ENCODE measurements around the gene ZC3H7A.

ZC3H7A gene

DNA sequence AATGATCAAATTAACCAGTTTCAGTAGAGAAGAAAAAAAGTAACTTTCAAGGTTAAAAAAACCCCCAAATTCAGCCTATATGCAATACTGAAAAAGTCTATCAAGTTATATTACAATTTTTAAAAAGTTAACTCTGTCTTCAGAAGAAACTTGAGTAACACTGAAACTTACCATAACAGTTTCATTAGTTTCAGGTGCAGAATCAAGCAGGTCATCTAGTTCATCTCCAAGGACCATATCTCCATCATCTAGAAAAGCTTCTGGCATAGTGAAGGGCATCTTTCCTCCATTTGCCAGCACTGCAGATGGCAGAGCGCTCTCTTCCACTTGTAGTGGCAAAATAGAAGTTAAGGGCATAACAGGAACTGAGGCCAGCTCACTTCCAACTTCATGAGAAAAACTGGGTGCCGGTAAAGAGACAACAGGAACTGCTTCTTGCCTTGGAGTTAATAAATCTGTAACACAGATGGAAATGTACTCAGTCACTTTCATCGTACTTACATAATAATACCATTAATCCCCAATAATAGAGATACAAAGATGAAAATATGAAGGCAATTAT, 22.9 kb downstream of the ZC3H7A start:
- no peak for DNase-seq (ENCODE audit: low read depth in 2 of 3, low spot score in 1 of 3)

DNA sequence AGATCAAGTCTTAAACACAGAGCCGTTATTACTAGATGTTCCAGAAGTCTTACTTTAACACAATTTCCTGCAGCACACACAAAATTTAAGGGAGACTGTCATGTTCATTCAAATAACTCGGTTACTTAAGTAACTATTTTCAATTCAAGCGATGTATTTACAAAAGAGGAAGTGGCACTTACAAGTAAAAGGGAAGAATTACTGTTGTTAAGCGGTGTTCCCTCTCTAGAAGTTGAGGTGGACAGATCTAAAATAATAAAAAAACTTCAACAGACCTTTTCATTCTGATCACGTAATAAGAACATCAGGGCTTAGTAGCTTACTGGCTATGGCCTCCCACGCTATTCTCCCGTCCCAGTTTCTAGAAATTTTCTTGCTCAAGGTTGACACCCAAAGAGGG, 28.2 kb downstream of the ZC3H7A start:
- no peak for DNase-seq (ENCODE audit: low read depth in 2 of 3, low spot score in 1 of 3)

GRCh38 chr16:11762431-11762830, 34.6 kb downstream of the ZC3H7A start:
- DNase-seq (ENCODE audit: low read depth in 2 of 3, low spot score in 1 of 3): no peak

GRCh38 chr16:11759997-11760396, 37.1 kb downstream of the ZC3H7A start:
- DNase-seq (ENCODE audit: low read depth in 2 of 3, low spot score in 1 of 3): no peak

DNA sequence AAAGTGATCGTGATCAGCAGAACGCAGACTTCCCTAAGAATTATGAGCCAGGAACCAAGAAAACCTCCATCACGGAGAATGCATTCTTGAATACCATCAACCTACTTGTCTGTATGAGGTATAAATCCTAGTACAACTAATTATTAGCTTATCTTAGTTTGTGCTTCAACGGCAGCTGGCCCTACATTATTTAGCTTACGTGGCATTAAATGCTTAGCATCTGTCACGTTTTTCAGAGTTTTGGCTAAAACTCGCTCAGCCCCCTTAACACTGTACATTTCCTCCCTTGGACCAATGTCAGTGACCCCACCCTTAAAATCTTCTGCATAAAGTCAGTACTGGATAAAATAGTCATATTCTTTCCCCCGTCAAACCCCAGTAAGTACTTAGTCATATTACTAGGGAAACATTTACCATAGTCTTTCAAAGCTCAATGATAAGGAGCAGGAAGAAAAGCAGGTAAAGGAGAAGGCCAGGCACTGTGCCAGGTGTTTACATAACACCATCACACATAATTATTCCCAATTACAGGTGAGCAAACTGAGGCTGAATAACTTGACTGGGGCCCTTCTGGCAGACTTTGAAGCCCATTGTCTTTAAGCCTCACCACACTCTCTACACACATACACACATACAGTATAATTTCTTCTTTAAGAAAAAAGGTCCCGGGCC, 37.8 kb downstream of the ZC3H7A start:
- no peak for DNase-seq (ENCODE audit: low read depth in 2 of 3, low spot score in 1 of 3)

- no peak for DNase-seq (ENCODE audit: low read depth in 2 of 3, low spot score in 1 of 3)
Observed at GRCh38 chr16:11757671-11758545, 39.1 kb downstream of the ZC3H7A start.

- no peak for DNase-seq (ENCODE audit: low read depth in 2 of 3, low spot score in 1 of 3)
Observed at GRCh38 chr16:11756248-11756647, 40.8 kb downstream of the ZC3H7A start.

DNA sequence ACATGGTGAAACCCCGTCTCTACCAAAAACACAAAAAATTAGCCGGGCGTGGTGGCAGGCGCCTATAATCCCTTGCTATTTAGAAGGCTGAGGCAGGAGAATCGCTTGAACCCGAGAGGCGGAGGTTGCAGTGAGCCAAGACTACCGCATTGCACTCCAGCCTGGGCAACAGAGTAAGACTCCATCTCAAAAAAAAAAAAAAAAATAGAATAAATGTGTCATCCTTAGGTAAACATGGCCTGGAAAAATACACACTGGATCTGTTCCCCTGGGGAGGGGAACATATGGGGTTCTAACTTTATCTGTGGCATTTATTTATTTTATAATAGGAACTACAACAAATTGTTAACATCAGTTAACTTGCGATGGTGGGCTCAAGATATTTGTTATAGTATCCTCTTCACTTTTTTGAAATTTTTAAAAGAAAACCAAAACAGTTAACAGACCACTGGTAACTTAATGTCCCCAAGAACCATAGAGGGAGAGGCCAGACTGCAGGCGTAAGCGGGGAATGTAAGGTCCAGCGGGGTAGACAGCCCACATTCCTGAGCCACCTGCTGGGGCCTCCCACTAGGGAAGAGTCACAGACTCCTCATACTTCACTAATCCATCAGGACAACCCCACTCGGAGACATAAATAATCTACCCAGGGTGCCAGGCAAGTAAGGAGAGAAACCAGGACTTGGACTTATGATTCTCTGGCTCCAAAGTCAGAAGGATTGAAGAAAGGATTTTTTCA, 41.9 kb downstream of the ZC3H7A start:
- DNase-seq (ENCODE audit: low read depth in 2 of 3, low spot score in 1 of 3): no peak

GRCh38 chr16:11752856-11753255, 44.2 kb downstream of the ZC3H7A start:
- DNase-seq (ENCODE audit: low read depth in 2 of 3, low spot score in 1 of 3): no peak

GRCh38 chr16:11750056-11750455, 47.0 kb downstream of the ZC3H7A start:
- DNase-seq (ENCODE audit: low read depth in 2 of 3, low spot score in 1 of 3): no peak

DNA sequence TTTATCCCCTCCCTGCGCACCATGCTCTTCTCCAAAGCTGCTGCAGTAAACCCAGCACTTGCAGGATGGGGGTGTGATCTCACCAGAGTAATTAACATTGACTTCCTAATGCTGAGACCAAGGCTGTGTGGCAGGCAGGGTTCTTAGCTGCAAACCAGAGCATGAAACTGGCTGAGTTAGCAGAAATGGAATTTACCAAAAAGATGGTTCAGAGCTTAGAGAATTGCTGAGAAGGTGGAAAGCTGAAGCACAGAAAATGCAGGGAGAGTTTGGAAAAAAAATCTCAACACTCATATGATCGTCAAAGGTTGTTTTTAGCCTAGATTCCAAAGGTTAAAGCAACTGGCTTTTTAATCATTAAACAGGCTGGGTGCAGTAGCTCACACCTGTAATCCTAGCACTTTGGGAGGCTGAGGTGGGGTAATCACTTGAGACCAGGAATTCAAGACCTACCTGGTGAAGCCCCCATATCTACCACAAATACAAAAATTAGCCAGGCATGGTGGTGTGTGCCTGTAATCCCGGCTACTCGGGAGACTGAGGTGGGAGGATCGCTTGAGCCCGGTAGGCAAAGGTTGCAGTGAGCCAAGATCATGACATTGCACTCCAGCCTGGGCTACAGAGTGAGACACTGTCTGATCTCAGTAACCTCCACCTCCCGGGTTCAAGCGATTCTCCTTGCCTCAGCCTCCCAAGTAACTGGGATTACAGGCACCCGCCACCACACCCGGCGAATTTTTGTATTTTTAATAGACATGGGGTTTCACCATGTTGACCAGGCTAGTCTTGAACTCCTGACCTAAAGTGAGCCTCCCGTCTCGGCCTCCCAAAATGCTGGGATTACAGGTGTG, 48.4 kb downstream of the ZC3H7A start:
- no peak for DNase-seq (ENCODE audit: low read depth in 2 of 3, low spot score in 1 of 3)

GRCh38 chr16:11747949-11748403, 49.1 kb downstream of the ZC3H7A start:
- no peak for DNase-seq (ENCODE audit: low read depth in 2 of 3, low spot score in 1 of 3)

DNA sequence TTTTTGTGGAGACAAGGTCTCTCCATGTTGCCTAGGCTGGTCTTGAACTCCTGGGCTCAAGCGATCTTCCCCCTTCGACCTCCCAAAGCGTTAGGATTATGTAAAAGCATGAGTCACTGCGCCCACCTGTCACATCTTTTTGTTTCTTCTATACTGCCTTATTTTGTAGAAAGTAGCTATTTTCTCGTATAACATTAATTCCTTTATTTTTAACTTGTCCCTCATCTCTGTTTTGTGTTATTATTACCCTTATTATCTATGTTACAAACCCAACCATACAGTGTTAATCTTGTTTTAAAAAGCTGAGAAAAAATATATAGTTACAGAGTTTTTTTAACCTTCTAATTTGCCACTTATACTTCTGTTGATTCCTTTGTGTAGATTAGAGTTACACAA, 53.0 kb downstream of the ZC3H7A start:
- no peak for DNase-seq (ENCODE audit: low read depth in 2 of 3, low spot score in 1 of 3)

DNA sequence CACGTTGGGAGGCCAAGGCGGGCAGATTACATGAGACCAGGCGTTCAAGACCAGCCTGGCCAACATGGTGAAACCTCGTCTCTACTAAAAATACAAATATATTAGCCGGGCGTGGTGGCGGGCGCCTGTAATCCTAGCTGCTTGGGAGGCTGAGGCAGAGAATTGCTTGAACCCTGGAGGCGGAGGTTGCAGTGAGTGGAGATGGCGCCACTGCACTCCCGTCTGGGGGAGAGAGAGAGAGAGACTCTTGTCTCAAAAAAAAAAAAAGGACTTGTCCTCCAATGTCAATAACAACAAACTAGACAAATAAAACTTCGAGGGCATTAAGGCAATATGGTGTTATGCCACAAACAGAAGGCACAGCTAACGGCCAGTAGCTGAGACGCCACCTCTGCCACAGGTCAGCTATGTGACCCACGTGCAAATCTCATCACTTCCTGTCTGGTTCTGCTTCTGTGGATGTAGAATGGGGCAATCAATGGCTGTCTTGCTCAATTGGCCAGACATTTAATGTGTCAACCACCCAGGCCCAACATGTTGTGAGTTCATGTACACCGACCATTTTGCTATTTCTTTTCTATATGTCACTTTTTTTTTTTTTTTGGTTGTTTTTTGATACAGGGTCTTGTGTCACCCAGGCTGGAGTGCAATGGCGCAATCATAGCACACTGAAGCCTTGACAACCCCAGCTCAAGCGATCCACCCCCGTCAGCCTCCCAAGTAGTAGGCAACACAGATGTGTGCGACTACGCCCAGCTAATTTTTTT, 53.6 kb downstream of the ZC3H7A start:
- DNase-seq (ENCODE audit: low read depth in 2 of 3, low spot score in 1 of 3): peak; percentile 4 to 14 (median 12)

DNA sequence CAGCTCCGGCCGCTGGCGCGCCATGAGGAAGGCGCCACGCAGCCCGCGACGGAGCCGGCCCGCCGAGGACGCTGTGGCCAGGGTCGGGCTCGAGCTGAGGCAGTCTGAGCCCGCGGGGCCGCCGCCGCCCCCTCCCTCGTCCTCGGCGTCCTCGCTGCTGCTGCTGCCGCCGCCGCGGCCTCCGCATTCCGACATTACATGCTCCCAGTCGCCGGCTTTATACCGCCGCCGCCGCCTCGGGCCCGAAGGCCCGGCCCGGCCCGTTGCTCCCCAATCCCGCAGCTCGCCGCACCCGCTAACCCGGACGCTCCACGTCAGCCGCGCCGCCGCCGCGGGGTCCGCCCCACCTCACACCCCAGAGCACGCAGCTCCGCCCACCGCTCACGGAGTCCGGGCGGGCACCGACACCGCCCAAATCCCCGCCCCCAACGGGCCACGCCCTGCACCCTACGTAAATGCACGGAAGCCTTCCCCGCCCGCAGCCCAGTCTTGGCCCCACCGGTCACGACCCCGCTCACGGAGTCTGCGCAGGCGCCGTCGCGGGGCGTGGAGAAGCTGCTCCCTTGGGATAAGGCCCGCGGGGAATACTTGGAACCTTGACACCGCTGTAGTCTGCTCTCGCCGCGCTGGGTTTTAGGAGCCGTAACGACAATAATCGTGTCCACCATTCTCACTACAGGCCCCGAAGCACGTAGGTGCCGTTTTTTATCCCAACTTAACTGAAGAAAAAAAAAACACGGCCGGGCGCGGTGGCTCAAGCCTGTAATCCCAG, 54.3 kb downstream of the ZC3H7A start, which contains the start of gene TXNDC11:
Gene TXNDC11, minus strand, starts transcription at position 322 of the 772 bp plus-strand sequence. Its CDS starts 127 bp downstream, at position 195.
- DNase-seq (ENCODE audit: low read depth in 2 of 3, low spot score in 1 of 3): peak; percentile 97 to 100 (median 99)

GRCh38 chr16:11742093-11742535, 54.9 kb downstream of the ZC3H7A start:
- DNase-seq (ENCODE audit: low read depth in 2 of 3, low spot score in 1 of 3): peak; percentile 14 to 23 (median 22)

DNA sequence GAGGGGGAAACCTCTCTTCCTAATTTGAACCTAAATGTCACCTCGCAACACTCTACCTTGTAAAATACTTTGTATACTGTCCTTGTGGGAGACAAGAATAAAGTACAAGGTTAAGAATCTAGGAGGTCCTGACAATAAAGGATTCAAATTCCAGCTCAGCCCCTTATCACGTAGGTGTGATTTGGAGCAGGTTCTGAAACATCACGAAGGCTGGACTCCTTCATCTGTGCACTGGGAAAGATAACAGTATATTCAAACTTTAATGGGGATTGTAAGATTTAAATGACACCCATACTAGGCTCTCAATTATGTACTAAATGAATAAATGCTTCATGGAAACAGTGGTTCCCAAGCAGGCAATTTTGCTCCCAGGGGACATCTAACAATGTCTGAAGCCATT, 56.5 kb downstream of the ZC3H7A start:
- DNase-seq (ENCODE audit: low read depth in 2 of 3, low spot score in 1 of 3): no peak

GRCh38 chr16:11738742-11739544, 58.1 kb downstream of the ZC3H7A start:
- DNase-seq (ENCODE audit: low read depth in 2 of 3, low spot score in 1 of 3): no peak
